Measurements from ENCODE around the gene VDAC2. TPM values are rescaled to one million over a fixed set of nuclear protein-coding genes. Genes with fewer than 3 reads are reported as not detected.

VDAC2 gene
- total and polyA plus RNA-seq, 8 donors, result 140 to 187 (median 168) TPM

DNA sequence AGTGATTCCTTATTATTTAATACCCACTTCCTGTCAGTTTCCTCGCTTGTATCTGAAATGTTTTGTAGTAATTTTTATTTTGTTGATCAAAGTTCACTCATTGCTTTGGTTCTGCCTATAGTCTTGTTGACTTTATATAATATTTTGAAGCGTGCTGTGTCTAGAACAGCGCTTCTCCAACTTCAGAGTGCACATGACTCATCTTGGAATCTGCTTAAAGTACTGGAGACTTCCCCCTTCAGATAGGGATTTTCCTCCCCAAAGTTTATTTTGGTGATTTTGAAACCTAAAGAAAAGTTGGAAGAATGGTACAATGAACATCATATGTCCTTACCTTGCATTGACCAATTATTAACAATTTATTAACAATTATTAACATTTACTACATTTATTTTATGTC, 19.4 kb downstream of the VDAC2 start:
- Histone ChIP-seq H3K9me3 (no peaks in the 10 kb centered on the region), H3K27me3 (no peaks in the 10 kb centered on the region), H3K36me3 (peaks cover 0 to 77% of the 10 kb centered on the region in 2 donors), H3K4me3 (no peak overlapping the region), H3K27ac (peak overlapping the region in 1 of 2 donors; percentile 18), H3K4me1 (peaks cover 24 to 58% of the 10 kb centered on the region in 2 donors)
- DNase-seq (no peak), ATAC-seq (no peak)
- intact Hi-C loops (cut with DNase I), result loop anchor here in 1 of 2 donors (5.0 to 10.0 kb wide), 2 partner anchors 43 to 125 kb away; a partner anchor contains a TSS
- TF ChIP-seq, protein P1, sequence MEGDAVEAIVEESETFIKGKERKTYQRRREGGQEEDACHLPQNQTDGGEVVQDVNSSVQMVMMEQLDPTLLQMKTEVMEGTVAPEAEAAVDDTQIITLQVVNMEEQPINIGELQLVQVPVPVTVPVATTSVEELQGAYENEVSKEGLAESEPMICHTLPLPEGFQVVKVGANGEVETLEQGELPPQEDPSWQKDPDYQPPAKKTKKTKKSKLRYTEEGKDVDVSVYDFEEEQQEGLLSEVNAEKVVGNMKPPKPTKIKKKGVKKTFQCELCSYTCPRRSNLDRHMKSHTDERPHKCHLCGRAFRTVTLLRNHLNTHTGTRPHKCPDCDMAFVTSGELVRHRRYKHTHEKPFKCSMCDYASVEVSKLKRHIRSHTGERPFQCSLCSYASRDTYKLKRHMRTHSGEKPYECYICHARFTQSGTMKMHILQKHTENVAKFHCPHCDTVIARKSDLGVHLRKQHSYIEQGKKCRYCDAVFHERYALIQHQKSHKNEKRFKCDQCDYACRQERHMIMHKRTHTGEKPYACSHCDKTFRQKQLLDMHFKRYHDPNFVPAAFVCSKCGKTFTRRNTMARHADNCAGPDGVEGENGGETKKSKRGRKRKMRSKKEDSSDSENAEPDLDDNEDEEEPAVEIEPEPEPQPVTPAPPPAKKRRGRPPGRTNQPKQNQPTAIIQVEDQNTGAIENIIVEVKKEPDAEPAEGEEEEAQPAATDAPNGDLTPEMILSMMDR (IDR thresholded peaks at IDR 0.05), result no peak

DNA sequence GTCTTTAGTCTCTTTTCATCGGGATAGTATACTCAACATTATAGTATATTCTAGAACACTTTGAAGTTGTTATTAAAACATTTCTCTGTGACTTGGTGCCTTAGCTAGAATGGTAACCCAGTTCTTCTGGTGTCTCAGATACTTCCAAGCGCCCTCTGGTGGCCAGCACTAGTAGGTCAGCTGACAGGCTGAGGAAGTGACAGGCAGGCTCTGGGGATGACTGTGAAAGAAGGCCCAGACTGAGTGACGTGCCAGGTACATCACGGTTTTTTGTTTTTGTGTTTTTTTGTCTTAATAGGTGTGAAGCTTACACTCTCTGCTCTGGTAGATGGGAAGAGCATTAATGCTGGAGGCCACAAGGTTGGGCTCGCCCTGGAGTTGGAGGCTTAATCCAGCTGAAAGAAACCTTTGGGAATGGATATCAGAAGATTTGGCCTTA, 20.0 kb downstream of the VDAC2 start:
- Histone ChIP-seq H3K4me1 (peaks cover 19 to 56% of the 10 kb centered on the region in 2 donors), H3K36me3 (peaks cover 0 to 70% of the 10 kb centered on the region in 2 donors), H3K4me3 (no peak overlapping the region), H3K27ac (peak overlapping the region in 1 of 2 donors; percentile 18), H3K27me3 (no peaks in the 10 kb centered on the region), H3K9me3 (no peaks in the 10 kb centered on the region)
- intact Hi-C loops (cut with DNase I), result loop anchor here in 1 of 2 donors (10.0 kb wide), 1 partner anchor 126 kb away; a partner anchor contains a TSS
- DNase-seq (peak; percentile 73 to 94 (median 88)), ATAC-seq (peak; percentile 45)
- TF ChIP-seq, protein P1 (IDR thresholded peaks at IDR 0.05), result peak; percentile 93 to 95

DNA sequence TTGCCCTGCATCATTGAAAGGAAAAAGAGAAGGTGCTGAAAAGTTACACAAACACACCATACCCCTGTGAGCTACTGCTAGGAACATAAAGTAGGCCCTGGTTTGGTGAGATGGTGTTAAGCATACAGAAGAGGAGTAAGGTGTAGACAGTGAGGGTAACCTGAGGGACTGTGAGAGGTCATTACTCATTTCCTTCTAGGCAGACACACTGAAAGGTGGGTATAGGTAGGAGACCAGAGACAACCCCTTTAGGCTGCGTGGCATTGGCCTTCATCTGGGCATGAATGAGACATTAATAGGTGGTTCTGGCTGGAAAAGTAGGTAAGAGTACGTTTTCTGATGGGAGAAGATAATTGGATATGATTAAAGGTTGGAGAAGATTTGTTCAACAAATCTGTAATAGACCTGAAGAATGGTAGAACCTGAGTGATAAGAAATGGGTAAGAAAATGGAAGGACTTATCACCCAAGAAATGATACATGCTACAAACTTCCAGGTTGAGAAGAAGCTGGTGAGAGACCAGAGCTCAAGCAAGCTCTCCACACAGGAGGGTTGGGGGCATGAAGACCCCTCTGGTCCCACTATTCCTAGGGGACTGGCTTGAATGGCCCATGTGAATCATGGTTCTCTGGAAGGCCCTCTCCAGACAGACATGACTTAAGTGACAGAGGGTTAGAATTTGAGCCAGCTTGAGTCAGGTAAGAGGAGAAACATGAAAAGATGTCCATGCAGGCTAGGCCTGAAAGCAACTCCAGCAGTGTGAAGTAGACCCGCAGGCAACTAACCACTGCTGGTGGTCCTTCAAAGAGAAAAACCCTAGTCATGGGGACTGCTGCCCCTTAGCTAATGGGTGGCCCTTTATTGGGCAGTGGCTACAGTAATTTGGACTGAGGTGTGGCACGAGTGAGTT, 21.3 kb downstream of the VDAC2 start:
- H3K9me3 ChIP-seq, result no peaks in the 10 kb centered on the region
- intact Hi-C loops (cut with DNase I), result loop anchor here in 1 of 2 donors (10.0 kb wide), 1 partner anchor 127 kb away; a partner anchor contains a TSS
- TF ChIP-seq, protein P1 (IDR thresholded peaks at IDR 0.05), result no peak
- H3K36me3 ChIP-seq, result peaks cover 0 to 57% of the 10 kb centered on the region in 2 donors
- no peak overlapping the region for H3K27ac ChIP-seq
- no peak overlapping the region for H3K4me3 ChIP-seq
- no peaks in the 10 kb centered on the region for H3K27me3 ChIP-seq
- ATAC-seq (no peak), DNase-seq (no peak)
- peaks cover 10 to 49% of the 10 kb centered on the region in 2 donors for H3K4me1 ChIP-seq

DNA sequence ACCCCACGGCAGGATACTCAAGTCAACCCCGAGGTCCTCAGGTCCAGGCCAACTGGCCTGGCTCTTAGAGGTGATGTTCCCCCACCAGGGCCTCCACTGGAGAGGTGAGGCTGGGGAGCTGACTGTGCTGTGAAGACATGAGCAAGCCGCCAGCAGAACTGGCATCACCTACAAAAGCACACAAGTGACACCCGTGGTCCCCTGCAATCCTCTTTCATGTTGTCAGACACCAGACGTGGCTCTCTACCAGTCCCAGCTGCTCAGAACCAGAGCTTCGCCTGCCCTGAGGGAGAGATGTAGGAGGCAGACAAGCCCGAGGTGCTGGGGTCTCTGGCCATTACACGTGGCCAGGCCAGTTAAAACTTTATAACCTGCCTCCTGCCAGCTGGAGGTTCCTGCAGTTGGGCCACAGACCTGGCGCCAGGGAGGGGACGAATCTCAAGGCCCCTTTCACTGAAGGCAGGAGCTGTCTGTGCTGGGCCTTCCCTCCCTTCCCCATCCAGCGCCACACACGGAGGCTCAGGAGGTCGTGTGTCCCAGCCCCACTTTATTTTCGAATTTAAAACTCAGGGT, 22.9 kb downstream of the VDAC2 start:
- peak overlapping the region in 1 of 2 donors; percentile 95 for H3K4me3 ChIP-seq
- TF ChIP-seq, protein P1 (IDR thresholded peaks at IDR 0.05), result no peak
- H3K27ac ChIP-seq, result peak overlapping the region; percentile 70 to 86
- intact Hi-C loops (cut with DNase I), result loop anchor here in 1 of 2 donors (10.0 kb wide), 1 partner anchor 129 kb away; a partner anchor contains a TSS
- ATAC-seq, result no peak
- H3K36me3 ChIP-seq, result peaks cover 0 to 44% of the 10 kb centered on the region in 2 donors
- no peak for DNase-seq
- no peaks in the 10 kb centered on the region for H3K9me3 ChIP-seq
- peaks cover 10 to 40% of the 10 kb centered on the region in 2 donors for H3K4me1 ChIP-seq
- no peaks in the 10 kb centered on the region for H3K27me3 ChIP-seq
